Keratinocyte (primary cell): ENCODE measurements around the gene OPN1SW. TPM values are rescaled to one million over a fixed set of nuclear protein-coding genes. Genes with fewer than 3 reads are reported as not detected.

Experiments used
- DNase-seq: peaks from one replicate; pipeline ENCODE4 v3.0.0-alpha.2; 2011; ENCODE audit warnings: low read depth, missing footprints, low spot score
- FAIRE-seq: peaks from 2 replicates; lab custom pipeline; 2011; peaks lifted over from hg19 to GRCh38; lab: Jason Lieb, UNC
- H2AFZ ChIP-seq: 2 replicates; pipeline ENCODE4 v1.6.0; 2012; ENCODE audit warnings: low read length, control low read depth, inconsistent platforms; ENCODE audit not compliant: control insufficient read depth
- H3K27ac ChIP-seq: 2 replicates; pipeline ENCODE4 v1.5.1; 2011; ENCODE audit warnings: low read length; ENCODE audit not compliant: control insufficient read depth, insufficient read depth
- H3K27me3 ChIP-seq: 3 replicates; pipeline ENCODE4 v1.6.0; 2011; ENCODE audit warnings: low read length; ENCODE audit not compliant: control insufficient read depth, insufficient read depth; ENCODE audit errors: extremely low read depth
- H3K36me3 ChIP-seq, 2 experiments: 2 replicates in 1 of 2; 3 replicates in 1 of 2; pipeline ENCODE4 v1.5.1; 2011; ENCODE audit warnings: low read length in 2 of 2, mild to moderate bottlenecking in 1 of 2; ENCODE audit not compliant: control insufficient read depth in 2 of 2, insufficient read depth in 2 of 2; ENCODE audit errors: extremely low read depth in 1 of 2
- H3K4me1 ChIP-seq: 3 replicates; pipeline ENCODE4 v1.5.1; 2011; ENCODE audit warnings: low read length; ENCODE audit not compliant: control insufficient read depth, insufficient read depth; ENCODE audit errors: extremely low read depth
- H3K4me2 ChIP-seq: 3 replicates; pipeline ENCODE4 v1.6.0; 2011; ENCODE audit warnings: low read depth, low read length; ENCODE audit not compliant: control insufficient read depth, insufficient read depth; ENCODE audit errors: extremely low read depth
- H3K4me3 ChIP-seq, 3 experiments: fragments of 200-600 bp in 1 of 3; sonication (generic) in 1 of 3; 2 replicates in 2 of 3; 3 replicates in 1 of 3; pipeline ENCODE4 v1.5.1; 2011 to 2016; ENCODE audit warnings: low read length in 3 of 3, mild to moderate bottlenecking in 3 of 3, control low read depth in 2 of 3, inconsistent platforms in 1 of 3, low read depth in 1 of 3, mixed read lengths in 1 of 3, mixed run types in 1 of 3, moderate library complexity in 1 of 3; ENCODE audit not compliant: control insufficient read depth in 2 of 3, insufficient read depth in 2 of 3; ENCODE audit errors: extremely low read depth in 1 of 3
- H3K79me2 ChIP-seq: 2 replicates; pipeline ENCODE4 v1.6.0; 2012; ENCODE audit warnings: low read length; ENCODE audit not compliant: control insufficient read depth, insufficient read depth
- H3K9ac ChIP-seq: 3 replicates; pipeline ENCODE4 v1.6.0; 2011; ENCODE audit warnings: low read length; ENCODE audit not compliant: control insufficient read depth, insufficient read depth; ENCODE audit errors: extremely low read depth
- H3K9me1 ChIP-seq: 3 replicates; pipeline ENCODE4 v1.6.0; 2011; ENCODE audit warnings: low read length; ENCODE audit not compliant: control insufficient read depth, insufficient read depth; ENCODE audit errors: extremely low read depth
- H3K9me3 ChIP-seq: 2 replicates; pipeline ENCODE4 v1.5.1; 2012; ENCODE audit warnings: low read depth, low read length; ENCODE audit not compliant: control insufficient read depth
- H4K20me1 ChIP-seq: 3 replicates; pipeline ENCODE4 v1.6.0; 2011; ENCODE audit warnings: low read length; ENCODE audit not compliant: control insufficient read depth, insufficient read depth; ENCODE audit errors: extremely low read depth
- CTCF ChIP-seq, 3 experiments: IDR thresholded peaks in 1 of 3; conservative IDR thresholded peaks in 1 of 3; optimal IDR thresholded peaks in 1 of 3; 2 replicates in 2 of 3; 3 replicates in 1 of 3; pipeline versions ENCODE3 to v1.5.1; 2011; ENCODE audit warnings: low read length in 3 of 3, mild to moderate bottlenecking in 3 of 3, moderate library complexity in 2 of 3, control low read depth in 1 of 3, inconsistent platforms in 1 of 3; ENCODE audit not compliant: insufficient read depth in 2 of 3; ENCODE audit errors: extremely low read depth in 1 of 3
- EZH2 ChIP-seq: IDR thresholded peaks from one replicate; pipeline ENCODE4 v1.6.1; 2012; ENCODE audit warnings: inconsistent platforms, mild to moderate bottlenecking, low read length, moderate library complexity
- dilution Hi-C: fragments of 300-500 bp; cut with MboI; formaldehyde crosslinking; loops from one replicate; pipeline ENCODE4 v1.7.0; 2020; ENCODE audit warnings: low sequenced_read_pairs; ENCODE audit not compliant: extremely low pct_ligation_motif_present
- polyA plus RNA-seq, 5 experiments: library from polyadenylated mRNA; depleted of rRNA in 3 of 5; stranded (reverse) in 3 of 5; stranded (forward) in 1 of 5; unstranded in 1 of 5; fragments of >200 nt; gene quantifications; 1 replicate in 1 of 5; 2 replicates in 3 of 5; 3 replicates in 1 of 5; pipeline versions ENCODE4 v1.2.1 to v1.2.3, GENCODE V29; 2011 to 2012; ENCODE audit warnings: missing spikeins in 2 of 5, low read depth in 1 of 5, low replicate concordance in 1 of 5

Gene OPN1SW
- polyA plus RNA-seq, 1 donor (not counting 4 experiments of a cell fraction or from before 2014, with no cell fraction given), result not detected

GRCh38 chr7:128726059-128726736 lies 49.4 kb downstream of the OPN1SW start:
- dilution Hi-C loops, result no loop called here
- TF ChIP-seq EZH2 (no peak), CTCF (optimal IDR thresholded peaks at IDR 0.05 in 1 of 3, IDR thresholded peaks at IDR 0.05 in 1 of 3, conservative IDR thresholded peaks at IDR 0.05 in 1 of 3; ENCODE audit: extremely low read depth in 1 of 3, insufficient read depth in 2 of 3, low read length in 3 of 3) (no peak)
- FAIRE-seq, result peak; percentile 32

GRCh38 chr7:128725531-128725930 lies 50.1 kb downstream of the OPN1SW start:
- H3K4me3 ChIP-seq, result no peak overlapping the region
- H3K79me2 ChIP-seq, result no peaks in the 10 kb centered on the region
- dilution Hi-C loops, result no loop called here
- no peaks in the 10 kb centered on the region for H3K27me3 ChIP-seq
- TF ChIP-seq CTCF (optimal IDR thresholded peaks at IDR 0.05 in 1 of 3, IDR thresholded peaks at IDR 0.05 in 1 of 3, conservative IDR thresholded peaks at IDR 0.05 in 1 of 3; ENCODE audit: extremely low read depth in 1 of 3, insufficient read depth in 2 of 3, low read length in 3 of 3) (no peak), EZH2 (no peak)
- FAIRE-seq (no peak), DNase-seq (no peak)
- H3K9ac ChIP-seq, result no peak overlapping the region
- H3K4me1 ChIP-seq, result peaks cover 26% of the 10 kb centered on the region
- H2AFZ ChIP-seq, result no peak overlapping the region
- H4K20me1 ChIP-seq, result no peaks in the 10 kb centered on the region
- no peaks in the 10 kb centered on the region for H3K9me1 ChIP-seq
- H3K36me3 ChIP-seq, result no peaks in the 10 kb centered on the region
- H3K4me2 ChIP-seq, result no peak overlapping the region
- no peaks in the 10 kb centered on the region for H3K9me3 ChIP-seq
- no peak overlapping the region for H3K27ac ChIP-seq

More at GRCh38 chr7:128726059-128726736, 49.4 kb downstream of the OPN1SW start:
- Histone ChIP-seq H3K4me1 (peaks cover 26% of the 10 kb centered on the region), H3K4me2 (no peak overlapping the region), H3K27ac (no peak overlapping the region), H3K9me1 (no peaks in the 10 kb centered on the region), H3K79me2 (no peaks in the 10 kb centered on the region), H3K36me3 (no peaks in the 10 kb centered on the region), H3K27me3 (no peaks in the 10 kb centered on the region), H3K9me3 (no peaks in the 10 kb centered on the region), H3K4me3 (no peak overlapping the region), H2AFZ (no peak overlapping the region), H4K20me1 (no peaks in the 10 kb centered on the region), H3K9ac (no peak overlapping the region)
- DNase-seq, result no peak
